GM18520 (cell line): ENCODE results near the gene NFYC.

ENCODE experiments used
- ATAC-seq: cut with Tn5 transposase; IDR thresholded peaks from one replicate; pipeline ENCODE4 v1.9.1; 2021; ENCODE audit not compliant: unreplicated experiment

The NFYC gene

DNA sequence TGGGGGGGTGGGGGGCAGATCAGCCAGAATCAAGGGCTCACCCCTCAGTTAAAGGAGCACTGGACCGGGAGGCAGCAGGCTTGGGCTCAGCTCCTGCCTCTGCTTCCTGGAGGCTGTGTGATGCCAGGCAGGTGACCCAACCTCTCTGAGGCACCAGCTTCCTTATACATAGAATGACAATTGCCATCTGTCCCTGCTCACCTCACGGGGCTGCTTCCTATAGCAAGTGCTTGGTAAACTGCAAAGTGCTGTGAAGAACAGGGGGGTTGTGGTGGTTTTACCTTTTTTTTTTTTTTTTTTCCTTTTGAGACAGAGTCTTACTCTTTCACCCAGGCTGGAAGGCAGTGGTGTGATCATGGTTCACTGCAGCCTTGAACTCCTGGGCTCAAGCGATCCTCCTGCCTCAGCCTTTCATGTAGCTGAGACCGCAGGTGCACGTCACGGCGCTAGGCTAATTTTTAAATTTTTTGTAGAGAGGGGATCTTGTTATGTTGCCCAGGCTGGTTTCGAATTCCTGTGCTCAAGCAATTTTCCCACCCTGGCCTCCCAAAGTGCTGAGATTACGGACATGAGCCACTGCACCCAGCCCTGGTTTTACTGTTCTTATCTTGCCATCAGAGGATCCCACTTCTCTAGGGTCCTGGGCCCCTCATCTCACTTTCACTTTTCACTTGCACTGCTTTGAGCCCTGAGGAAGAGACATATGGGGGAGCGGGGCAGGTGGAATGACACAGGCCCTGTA, 103.6 kb downstream of the NFYC start:
- ATAC-seq = no peak

DNA sequence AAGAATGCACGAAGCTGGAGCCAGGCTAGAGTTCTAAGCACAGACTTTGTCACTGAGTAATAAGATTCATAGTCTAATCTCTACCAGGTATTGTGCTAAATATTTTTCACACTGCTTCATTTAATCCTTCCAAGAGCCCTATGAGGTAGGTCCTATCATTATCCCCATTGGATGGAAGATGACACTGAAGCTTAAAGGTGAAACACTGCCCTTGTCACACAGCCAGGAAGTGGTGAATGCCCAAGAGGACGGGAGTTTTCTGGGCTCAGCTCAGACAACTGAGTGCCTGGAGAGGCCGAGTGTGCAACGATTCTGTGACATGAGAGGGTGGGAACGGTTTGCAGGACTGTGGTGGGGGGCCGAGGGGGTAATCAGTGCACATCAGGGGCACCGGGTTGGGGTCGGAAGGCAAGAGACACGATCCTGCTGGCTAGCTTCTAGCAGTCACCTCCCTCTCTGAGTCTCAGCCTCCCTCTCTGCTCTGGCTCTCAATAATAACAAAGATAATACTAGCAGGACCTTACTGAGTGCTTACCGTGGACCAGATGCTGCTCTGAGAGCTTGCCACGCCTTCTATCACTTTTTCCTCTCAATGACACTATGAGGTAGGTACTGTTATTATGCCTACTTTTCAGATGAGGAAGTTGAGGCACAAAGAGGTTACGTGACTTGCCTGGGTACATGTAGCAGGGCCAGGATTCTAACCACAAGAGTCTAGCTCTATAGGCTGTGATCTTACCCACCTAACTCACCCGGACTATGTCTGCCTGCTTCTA, 104.5 kb downstream of the NFYC start:
- no peak for ATAC-seq

GRCh38 chr1:40796939-40797667, 105.6 kb downstream of the NFYC start:
- ATAC-seq = no peak

GRCh38 chr1:40797668-40798010, 106.1 kb downstream of the NFYC start:
- no peak for ATAC-seq

- ATAC-seq = no peak
Measured at GRCh38 chr1:40798366-40799281, 107.1 kb downstream of the NFYC start.

- no peak for ATAC-seq
Measured at GRCh38 chr1:40799351-40799867, 107.9 kb downstream of the NFYC start.

- ATAC-seq = no peak
Measured at GRCh38 chr1:40801742-40802077, 110.2 kb downstream of the NFYC start.

DNA sequence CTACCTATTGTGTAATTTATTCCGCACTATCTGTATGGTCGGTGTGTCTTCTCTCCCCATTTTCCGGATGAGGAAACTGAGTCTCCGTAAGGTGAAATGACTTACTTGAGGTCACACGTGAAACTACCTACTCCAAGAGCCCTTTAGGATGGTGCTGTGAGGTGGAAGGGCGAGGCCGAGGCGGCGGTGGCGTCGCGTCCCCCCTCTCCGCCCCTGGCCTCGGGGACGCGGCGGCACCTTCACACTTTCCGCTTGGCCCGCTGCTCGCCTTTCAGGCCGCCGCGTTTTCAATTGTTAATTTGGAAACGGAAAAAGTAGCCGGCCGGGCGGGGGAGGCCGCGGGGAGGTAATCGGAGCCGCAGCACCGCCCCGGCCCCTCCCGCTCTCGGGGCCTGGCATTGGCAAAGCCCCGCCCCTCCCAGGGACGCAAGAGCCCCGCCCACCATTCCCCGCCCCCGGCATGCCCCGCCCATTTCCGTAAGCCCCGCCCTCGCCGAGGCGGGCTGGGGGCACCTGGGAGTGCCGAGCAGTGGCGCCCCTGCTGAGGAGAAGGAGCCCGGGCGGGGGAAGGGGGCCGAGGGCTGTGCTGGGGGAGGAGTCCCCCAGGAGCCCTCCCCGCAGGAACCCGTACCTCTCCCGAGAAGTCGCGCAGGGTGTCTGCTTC, 110.7 kb downstream of the NFYC start:
- ATAC-seq = no peak

- ATAC-seq = no peak
Measured at GRCh38 chr1:40802742-40803113, 111.2 kb downstream of the NFYC start.

- no peak for ATAC-seq
Measured at GRCh38 chr1:40803447-40803846, 111.9 kb downstream of the NFYC start.

DNA sequence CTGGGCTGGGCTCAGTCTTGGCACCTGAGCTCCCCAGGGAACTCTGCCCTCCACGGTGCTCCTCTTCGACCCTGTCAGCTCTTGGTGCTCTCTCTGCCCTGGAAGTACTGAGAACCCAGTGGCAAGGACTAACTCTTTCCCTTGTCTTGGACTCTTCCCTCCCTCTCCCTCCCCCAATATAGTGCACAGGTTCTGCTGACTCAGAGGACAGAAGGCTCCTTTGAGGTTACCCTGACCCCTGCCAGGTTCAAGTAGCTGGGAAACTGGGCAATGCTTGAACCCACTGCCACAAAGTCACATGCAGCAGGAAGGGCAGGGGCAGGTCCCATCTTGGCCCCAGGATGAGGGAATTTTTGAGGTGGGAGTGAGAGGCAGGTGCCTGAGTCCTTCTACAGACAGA, 112.4 kb downstream of the NFYC start:
- no peak for ATAC-seq

DNA sequence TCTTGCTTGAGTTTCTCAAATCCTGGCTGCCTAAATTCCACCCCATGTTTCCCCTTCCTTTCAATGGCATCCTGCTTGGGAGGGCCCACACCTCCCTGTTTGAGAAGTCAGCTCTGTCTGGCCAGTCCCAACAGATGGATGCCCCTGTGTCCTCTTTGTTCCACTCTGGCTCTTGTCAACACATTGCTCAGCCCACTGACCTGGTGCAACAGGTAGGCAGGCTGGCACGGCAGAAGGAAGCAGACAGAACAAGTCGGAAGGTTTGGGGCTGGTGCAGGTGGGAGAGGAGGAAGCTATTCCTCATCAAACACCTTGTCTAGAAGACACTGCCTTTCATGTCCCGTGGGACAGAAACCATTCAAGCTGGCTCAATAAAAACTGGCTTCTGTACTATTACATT, 114.7 kb downstream of the NFYC start:
- no peak for ATAC-seq

DNA sequence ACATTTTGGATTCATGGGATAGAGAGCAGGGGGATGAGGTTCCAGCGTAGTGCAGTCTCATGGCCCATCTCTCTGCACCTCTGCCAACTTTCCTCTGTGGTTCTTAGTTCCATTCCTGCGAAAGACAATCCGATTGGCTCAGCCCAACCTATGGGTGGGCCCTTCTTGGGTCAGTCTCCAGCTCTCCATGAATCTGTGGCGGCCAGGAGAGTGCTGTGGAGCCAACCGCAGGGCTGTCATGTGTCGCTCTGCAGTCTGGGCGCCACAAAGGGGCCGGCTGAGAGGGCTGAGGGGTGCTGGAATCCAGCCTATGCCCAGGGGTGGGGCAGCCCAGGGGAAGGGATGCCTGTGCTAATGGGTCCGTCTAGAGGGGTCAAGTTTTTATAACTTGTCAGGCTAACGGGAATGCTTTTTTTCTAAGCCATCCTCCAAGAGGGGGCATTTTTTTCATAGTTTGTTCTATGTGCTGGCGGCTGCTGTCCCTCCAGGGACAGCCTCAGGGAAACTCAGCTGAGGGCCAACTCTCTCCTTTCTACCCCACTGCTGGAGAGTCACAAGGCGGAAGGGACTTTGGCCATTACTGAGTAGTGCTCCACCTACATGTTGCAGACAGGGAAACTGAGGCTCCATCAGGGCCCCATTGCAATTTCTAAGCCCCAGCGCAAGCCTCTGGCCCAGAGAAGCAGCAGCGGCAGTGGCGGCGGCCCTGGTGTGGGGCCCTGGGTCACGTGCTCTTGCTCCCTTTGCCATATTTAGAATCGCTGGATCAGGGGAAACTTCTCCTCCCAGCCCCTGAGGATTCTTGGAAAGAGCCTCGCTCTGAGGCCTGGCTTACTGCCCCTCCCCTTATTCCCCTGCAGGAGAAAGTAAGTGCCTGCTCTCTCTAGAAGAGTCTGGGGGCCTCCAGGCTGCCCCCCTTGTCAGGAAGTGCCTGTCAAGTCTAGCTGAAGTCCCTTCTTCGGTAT, 115.5 kb downstream of the NFYC start:
- ATAC-seq = no peak

DNA sequence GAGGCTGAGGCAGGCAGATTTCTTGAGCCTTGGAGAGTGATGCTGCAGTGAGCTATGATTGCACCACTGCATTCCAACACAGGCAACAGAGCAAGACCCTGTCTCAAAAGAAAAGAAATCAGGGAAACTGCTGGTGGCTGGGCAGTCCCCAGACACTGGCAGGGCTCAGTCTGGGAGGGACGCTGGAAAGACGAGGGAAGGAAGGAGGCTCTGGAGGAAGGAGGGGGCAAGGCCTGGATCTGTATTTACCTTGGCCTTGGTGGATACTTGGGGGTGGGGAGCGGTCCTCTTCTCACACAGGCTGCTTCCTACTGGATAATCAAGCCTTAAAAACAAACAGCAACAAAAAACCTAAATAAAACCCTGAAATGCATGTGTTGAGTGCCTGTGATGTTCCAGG, 116.5 kb downstream of the NFYC start:
- ATAC-seq = no peak

DNA sequence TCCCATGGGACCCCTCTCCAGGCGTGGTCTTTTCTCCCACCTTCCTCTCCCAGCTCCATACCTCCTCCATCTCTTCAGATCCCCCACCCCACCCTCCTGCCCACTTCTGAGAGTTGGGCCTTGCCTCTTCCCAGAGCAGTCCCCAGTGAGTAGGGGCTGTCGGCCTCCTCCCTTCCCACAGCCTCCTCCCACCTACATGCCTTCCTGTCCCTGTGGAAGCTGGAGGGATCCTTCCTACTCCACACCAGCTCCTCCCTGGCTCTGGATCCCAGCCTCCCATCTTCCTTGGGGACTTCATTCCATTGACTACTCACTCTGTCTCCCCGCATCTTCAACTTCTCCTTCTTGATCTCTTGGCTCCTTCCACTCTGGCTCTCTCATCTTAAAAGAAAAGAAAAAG, 116.9 kb downstream of the NFYC start:
- no peak for ATAC-seq

GRCh38 chr1:40808909-40809308, 117.4 kb downstream of the NFYC start:
- ATAC-seq = no peak

DNA sequence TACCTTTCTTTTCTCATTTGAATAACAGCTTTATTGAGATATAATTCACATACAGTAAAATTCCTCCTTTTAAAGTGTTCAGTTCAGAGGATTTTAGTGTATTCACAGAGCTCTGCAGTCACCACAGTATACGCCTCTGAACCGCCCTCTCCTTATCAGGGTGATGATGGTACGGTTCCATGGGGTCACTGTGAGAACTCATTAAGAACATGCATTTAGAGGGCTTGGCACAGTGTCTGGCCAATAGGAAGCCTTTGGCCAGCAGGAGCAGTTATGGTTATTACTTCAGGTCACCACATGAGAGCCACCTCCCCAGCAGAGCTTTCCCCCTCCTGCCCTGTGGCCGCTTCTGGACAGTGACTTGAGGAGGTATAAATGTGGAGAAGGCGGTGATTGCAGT, 119.4 kb downstream of the NFYC start:
- ATAC-seq = no peak

GRCh38 chr1:40815420-40815819, 123.9 kb downstream of the NFYC start:
- ATAC-seq = no peak

DNA sequence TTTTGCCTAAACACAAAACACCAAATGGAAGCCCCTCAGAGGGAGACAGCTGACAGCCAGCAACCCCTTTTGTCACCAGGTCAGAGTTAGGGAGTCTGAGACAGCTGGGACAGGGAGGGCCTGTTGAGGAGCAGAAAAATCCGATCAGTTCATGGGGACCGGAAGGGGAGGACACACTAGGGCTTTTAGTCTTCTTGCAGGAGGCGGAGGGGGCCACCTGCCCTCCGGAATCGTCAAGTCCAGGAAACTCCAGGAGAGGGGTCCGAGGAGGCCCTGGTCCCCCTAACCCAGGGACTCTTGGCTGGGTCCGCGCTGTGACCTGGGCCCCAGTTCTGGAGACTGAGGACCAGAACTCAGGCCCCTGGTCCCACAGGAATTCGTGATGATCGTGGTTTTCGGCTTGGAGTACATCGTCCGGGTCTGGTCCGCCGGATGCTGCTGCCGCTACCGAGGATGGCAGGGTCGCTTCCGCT, 126.3 kb downstream of the NFYC start:
- ATAC-seq = no peak
